C4-2B (cell line): ENCODE results near the gene HBM.

Source experiments
- CTCF ChIP-seq: fragments of 450-650 bp; conservative IDR thresholded peaks from 2 replicates; pipeline ENCODE4 v1.5.1; 2017; ENCODE audit warnings: mild to moderate bottlenecking
- ZFX ChIP-seq: fragments of 450-650 bp; IDR thresholded peaks from 2 replicates; pipeline ENCODE4 v1.6.1; 2017

- no peak for TF ChIP-seq CTCF
- no peak for TF ChIP-seq ZFX
Observed at GRCh38 chr16:203246-203645, 37.5 kb downstream of the HBM start.
